ENCODE data around the gene GREB1.

Gene GREB1

GRCh38 chr2:11566383-11566782, 32.5 kb downstream of the GREB1 start:
- DNase-seq (ENCODE audit: low read depth), result no peak
- TF ChIP-seq, protein P1, sequence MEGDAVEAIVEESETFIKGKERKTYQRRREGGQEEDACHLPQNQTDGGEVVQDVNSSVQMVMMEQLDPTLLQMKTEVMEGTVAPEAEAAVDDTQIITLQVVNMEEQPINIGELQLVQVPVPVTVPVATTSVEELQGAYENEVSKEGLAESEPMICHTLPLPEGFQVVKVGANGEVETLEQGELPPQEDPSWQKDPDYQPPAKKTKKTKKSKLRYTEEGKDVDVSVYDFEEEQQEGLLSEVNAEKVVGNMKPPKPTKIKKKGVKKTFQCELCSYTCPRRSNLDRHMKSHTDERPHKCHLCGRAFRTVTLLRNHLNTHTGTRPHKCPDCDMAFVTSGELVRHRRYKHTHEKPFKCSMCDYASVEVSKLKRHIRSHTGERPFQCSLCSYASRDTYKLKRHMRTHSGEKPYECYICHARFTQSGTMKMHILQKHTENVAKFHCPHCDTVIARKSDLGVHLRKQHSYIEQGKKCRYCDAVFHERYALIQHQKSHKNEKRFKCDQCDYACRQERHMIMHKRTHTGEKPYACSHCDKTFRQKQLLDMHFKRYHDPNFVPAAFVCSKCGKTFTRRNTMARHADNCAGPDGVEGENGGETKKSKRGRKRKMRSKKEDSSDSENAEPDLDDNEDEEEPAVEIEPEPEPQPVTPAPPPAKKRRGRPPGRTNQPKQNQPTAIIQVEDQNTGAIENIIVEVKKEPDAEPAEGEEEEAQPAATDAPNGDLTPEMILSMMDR (conservative IDR thresholded peaks at IDR 0.05; ENCODE audit: low read length), result no peak
- no peak overlapping the region for H3K4me3 ChIP-seq (ENCODE audit: low read length)

GRCh38 chr2:11567631-11568031, 33.8 kb downstream of the GREB1 start:
- DNase-seq (ENCODE audit: low read depth), result no peak
- TF ChIP-seq, protein P1 (conservative IDR thresholded peaks at IDR 0.05; ENCODE audit: low read length), result no peak
- no peak overlapping the region for H3K4me3 ChIP-seq (ENCODE audit: low read length)

DNA sequence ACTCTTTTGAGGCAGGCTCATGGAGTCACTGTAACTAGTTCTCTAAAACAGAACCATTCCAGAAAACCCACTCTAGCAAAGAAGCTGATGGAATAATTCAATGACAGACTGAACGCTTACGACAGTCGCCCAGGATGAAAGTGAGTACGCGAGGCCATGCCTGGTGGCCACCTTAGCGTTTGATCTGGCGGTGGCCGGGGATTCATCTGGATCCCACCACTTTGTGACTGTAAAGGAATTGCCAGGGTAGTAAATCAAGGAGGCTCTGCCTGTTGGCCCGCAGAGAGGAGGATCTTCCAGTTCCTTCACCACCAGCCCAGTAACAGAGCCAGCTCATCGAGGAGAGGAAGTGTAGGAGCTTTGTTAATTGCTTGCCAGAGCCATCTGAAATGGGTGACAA, 34.6 kb downstream of the GREB1 start:
- TF ChIP-seq, protein P1 (conservative IDR thresholded peaks at IDR 0.05; ENCODE audit: low read length), result no peak
- no peak for DNase-seq (ENCODE audit: low read depth)
- no peak overlapping the region for H3K4me3 ChIP-seq (ENCODE audit: low read length)

- no peak for DNase-seq (ENCODE audit: low read depth)
- TF ChIP-seq, protein P1 (conservative IDR thresholded peaks at IDR 0.05; ENCODE audit: low read length), result no peak
- H3K4me3 ChIP-seq (ENCODE audit: low read length), result no peak overlapping the region
Observed at GRCh38 chr2:11569636-11570035, 35.8 kb downstream of the GREB1 start.

GRCh38 chr2:11571170-11571569, 37.3 kb downstream of the GREB1 start:
- H3K4me3 ChIP-seq (ENCODE audit: low read length), result no peak overlapping the region
- DNase-seq (ENCODE audit: low read depth), result no peak
- TF ChIP-seq, protein P1 (conservative IDR thresholded peaks at IDR 0.05; ENCODE audit: low read length), result no peak

- TF ChIP-seq, protein P1 (conservative IDR thresholded peaks at IDR 0.05; ENCODE audit: low read length), result no peak
Observed at GRCh38 chr2:11572996-11573395, 39.2 kb downstream of the GREB1 start.

GRCh38 chr2:11573418-11574175, 39.8 kb downstream of the GREB1 start:
- TF ChIP-seq, protein P1 (conservative IDR thresholded peaks at IDR 0.05; ENCODE audit: low read length), result no peak
- peak; percentile 54 for DNase-seq (ENCODE audit: low read depth)
- H3K4me3 ChIP-seq (ENCODE audit: low read length), result no peak overlapping the region

More at GRCh38 chr2:11572996-11573395, 39.2 kb downstream of the GREB1 start:
- no peak overlapping the region for H3K4me3 ChIP-seq (ENCODE audit: low read length)
- no peak for DNase-seq (ENCODE audit: low read depth)

Measured in AG10803 (cell line).